HG02970 (cell line): ENCODE results near the gene CFI.
A peak's percentile ranks its signal among the peaks of the same experiment; 100 is the strongest.

Experiments used
- ATAC-seq: cut with Tn5 transposase; IDR thresholded peaks from one replicate; pipeline ENCODE4 v1.9.1; 2021; ENCODE audit warnings: mild to moderate bottlenecking, moderate library complexity, moderate number of reproducible peaks; ENCODE audit not compliant: unreplicated experiment, low FRiP score

The CFI gene

DNA sequence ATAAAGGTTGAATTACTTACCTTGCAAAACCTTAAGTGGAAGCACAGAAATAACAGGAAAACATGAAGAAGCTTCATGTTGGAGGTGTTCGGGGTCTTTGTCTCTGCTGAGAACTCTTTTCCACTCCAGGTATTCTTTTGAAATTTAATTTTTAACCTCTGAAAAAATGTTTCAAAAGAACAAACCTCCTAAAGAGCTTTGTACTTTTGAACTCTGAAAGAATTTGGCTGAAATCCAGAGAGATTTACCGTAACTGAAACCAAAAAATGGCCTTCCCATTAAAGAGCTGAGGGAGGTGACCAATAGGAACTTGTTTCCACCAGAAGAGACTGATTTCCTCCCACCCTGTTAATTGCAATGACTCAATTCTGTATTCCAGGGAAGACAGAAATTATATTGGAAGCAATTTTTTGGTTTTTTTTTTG, at the start of gene CFI:
TSS of gene CFI (minus strand) at position 105 of the 425 bp plus-strand sequence. CDS start at position 77, 28 bp downstream.
- no peak for ATAC-seq

DNA sequence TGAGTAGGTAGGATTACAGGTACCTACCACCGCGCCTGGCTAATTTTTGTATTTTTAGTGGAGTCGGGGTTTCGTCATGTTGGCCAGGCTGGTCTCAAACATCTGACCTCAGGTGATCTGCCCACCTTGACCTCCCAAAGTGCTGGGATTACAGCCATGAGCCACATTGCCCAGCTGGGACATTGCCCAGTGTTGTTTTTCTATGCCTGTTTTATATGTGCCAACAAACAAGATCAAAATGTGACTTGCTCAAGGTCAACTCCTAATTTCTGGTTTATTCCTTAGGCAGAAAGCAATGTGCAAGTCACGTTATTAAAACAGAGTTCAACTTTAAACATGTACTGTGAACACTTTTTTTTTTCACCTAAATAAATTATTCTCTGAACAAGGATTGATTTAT, 48.8 kb upstream of the CFI start:
- no peak for ATAC-seq

DNA sequence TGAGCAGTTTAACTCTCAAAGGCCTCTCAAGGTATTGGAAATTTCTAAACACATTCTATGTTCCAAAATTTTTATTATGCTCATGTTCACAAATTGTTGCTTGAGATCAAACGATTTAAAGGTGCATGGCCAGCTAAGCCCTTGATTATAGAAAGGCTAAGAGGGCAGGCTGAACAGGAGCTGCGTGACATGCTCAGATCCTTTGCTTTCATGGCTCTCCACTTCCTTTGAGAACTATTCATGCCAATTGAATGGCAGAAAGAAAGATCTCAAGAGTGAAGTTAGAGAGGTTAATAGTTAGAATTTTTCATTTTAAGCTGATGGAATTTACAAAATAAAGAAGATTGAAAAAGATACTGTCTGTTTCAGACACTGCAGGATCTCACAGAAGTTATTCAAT, 46.7 kb upstream of the CFI start:
- ATAC-seq, result no peak

DNA sequence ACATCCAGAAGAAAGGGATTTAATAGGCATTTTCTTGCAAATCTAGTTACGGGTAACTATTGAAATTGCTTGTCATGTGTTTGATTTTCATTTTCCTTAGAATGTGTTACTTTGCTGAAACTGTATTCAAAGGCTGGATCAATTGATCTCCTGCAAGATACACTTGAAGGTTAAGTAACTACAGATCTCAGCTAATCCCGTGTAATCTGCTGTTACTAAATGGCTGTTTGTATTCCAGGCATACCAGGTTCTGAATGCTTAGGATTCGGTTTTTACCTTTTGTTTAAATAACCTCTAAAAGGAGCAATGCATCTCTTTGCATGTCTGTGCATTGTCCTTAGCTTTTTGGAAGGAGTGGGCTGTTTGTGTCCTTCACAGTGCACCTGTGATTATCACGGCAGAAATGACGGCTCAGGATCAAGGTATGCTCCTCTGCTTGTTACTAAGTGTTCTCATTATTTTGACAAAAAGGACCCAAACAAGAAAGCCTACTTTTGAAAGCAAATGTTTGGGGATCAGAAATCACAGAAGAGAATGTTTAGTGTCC, 46.2 kb upstream of the CFI start, which contains the start of gene LRIT3:
TSS of gene LRIT3 (plus strand) at position 212 of the 547 bp plus-strand sequence. CDS start at position 307, 95 bp downstream.
- ATAC-seq, result no peak

DNA sequence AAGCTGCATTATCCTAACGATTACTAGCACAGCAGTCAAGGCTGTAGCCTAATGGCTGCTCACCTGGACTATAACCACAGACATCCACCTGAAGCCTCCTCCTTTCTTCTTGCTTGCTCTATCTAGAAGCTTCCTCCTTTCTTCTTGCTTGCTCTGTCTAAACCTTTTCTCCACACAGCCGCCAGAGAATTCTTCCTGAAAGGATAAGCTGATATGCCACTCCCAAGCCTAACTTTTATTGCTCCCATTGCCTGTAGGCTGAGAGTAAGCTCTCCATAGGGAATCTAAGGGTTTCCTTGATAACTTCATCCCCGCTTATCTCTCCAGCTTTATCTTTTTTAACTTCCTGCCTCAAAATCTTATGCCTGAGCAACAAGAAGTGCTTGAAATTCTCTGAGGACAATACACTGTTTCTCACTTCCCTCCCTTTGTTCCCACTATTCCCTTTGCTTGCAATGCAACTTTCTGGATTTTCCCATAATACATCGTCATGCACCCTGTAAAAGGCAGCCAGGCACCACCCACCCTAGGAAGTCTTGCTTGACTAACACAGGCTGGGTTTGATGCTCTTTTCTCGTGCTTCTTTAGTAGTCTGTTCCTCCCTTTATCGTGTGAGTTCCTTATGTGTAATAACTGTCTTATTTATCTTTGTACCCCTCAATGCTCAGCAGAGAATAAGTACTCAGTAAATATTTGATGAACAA, 44.7 kb upstream of the CFI start:
- ATAC-seq, result no peak

DNA sequence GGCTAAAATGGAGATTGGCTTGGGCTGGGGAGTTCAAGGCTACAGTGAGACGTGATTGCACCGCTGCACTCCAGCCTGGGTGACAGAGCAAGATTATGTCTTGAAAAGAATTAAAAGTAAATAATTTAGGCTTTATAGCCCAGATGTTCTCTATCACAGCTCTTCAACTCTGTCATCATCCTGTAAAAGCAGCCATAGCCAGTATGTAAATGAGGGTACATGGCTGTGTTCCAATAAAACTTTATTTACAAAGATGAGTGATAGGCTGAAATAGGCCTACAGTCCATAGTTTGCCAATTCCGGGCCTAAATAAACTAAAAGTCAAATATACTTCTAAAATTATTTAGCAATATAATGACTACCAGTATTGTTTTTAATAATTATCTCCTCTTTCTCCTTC, 35.2 kb upstream of the CFI start:
- no peak for ATAC-seq

DNA sequence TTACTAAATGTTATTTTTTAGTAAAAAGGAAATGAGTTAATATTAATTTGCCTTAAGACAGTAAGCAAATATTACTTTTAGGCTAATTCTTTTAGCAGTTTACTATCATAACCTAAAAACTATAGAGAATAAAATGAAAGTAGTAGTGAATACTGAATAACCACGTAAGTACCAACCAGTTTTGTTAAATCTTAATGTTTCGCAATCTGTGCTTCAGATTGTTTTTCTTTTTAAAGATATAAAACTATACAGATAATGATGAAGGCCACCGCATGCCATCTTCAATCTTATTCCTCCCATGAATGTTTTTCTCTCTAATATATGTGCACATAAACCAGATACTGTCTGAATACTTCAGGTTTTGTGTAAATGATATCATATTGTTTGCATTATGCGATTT, 32.0 kb upstream of the CFI start:
- ATAC-seq, result no peak

DNA sequence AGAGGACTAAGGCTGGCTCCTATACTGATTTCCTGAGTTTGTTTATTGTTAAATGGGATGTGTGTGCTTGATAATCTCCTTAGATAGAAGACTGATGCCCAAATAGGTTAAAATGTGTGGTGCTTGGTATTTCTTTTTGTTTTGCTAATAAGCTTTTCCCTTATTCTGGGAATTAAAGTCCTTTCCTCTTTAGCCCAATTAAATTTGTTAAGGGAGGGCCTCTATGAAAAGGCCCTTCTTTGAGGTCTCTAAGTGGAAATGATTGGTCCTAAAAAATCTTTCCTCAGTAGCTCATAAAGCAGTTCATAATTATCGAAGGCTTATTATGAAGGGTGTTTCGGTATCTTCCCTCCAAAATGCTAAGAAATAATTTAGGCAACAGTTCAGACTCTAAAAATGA, 25.9 kb upstream of the CFI start, which contains the start of gene RRH:
TSS of gene RRH (plus strand) at position 301 of the 400 bp plus-strand sequence. CDS start at position 357, 56 bp downstream.
- ATAC-seq, result no peak

DNA sequence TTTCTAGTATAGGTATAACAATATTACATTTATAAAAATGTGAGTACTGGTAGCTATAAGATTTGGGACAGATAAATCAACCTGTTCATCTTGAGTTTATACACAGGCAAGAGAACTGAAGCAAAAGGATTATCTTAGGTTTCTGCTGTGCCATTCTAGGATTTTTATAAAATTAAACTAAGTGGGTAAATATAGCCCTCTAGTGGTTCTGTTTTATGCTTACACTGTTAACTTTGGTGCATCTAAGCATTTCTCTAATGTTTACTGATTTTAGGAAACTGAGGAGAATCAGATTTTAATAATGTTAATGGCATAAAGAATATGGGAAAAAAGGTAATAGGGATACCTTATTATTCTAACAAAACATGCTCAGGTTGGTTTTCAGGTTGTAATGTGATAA, 24.9 kb upstream of the CFI start:
- ATAC-seq, result no peak

DNA sequence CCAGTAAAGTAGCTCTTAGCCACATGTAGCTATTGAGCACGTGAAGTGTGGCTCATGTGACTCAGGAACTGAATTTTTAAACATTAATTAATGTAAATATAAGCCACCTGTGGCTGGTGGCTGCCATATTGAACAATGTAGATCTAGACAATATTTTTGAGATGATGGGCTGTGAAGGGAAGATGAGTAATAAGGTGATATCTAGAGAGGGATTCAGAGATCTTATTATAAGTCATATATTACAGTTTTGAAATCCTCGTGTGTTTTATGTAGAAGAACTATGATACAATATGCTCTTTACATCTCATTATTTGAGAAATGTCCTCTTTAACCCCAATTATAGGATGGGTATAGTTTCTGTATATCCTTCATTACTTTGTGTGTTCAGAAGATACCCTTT, 19.4 kb upstream of the CFI start:
- ATAC-seq, result no peak

DNA sequence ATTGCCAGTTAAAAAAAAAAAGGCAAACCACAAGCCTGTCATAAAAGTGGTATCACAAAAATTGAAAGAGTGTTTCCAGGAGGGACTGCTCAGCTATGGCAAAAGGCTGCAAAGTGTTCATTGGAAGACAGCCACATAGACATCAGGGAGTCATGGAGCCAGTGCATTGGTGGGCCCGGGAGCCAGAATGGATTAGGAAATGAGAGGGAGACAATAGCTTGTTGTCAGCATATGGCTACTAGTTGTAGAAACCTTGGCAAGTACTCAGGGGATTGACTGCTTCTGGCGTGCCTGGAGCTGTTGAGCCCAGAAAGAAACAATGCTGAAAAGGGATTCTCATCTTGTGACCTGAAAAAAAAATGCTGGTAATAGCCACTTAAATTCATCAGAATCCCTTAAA, 18.8 kb upstream of the CFI start:
- ATAC-seq, result no peak

DNA sequence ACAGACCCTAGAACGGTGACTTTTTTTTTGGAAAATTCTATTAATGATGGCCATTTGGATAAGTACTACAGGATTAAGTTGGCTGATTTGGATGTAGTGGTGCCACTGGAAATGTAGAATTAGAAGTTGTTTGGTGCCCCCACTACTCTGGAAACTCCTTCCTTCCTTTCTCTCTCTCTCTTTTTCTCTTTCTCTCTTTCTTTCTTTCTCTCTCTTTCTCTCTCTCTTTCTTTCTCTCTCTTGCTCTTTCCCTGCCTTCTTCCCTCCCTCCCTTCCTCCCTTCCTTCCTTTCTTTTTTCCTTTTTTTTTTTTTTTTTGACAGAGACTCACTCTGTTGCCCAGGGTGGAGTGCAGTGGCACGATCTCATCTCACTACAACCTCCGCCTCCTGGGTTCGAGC, 16.5 kb upstream of the CFI start:
- no peak for ATAC-seq

DNA sequence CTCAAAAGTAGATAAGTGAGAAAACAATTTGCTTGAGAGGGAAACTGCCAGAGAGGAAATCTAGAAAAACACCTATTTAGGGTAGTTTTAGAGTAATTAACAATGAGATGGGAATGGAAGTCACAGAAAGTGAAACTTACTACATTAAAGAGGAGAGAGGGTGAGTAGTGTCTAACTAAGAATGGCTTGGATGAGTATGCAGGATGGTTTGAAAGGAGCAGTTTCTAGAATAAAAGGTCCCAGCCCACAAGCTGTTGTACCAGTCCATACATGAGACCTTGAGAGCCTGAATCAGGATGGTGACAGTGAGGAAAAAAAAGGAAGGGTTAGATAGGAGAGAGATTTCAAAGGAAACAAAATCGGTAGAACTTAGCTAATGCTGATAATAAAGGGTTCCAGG, 15.1 kb upstream of the CFI start:
- no peak for ATAC-seq

DNA sequence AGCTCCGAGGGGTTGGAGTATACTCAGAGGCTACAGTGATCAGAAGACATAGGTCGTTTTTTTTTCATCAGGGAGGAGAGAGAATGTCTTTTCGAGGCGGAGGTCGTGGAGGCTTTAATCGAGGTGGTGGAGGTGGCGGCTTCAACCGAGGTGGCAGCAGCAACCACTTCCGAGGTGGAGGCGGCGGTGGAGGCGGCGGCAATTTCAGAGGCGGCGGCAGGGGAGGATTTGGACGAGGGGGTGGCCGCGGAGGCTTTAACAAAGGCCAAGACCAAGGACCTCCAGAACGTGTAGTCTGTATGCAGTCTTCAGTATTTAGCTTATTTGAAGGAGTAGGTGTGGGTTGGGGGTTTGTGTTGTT, 14.3 kb upstream of the CFI start:
- ATAC-seq, result no peak

DNA sequence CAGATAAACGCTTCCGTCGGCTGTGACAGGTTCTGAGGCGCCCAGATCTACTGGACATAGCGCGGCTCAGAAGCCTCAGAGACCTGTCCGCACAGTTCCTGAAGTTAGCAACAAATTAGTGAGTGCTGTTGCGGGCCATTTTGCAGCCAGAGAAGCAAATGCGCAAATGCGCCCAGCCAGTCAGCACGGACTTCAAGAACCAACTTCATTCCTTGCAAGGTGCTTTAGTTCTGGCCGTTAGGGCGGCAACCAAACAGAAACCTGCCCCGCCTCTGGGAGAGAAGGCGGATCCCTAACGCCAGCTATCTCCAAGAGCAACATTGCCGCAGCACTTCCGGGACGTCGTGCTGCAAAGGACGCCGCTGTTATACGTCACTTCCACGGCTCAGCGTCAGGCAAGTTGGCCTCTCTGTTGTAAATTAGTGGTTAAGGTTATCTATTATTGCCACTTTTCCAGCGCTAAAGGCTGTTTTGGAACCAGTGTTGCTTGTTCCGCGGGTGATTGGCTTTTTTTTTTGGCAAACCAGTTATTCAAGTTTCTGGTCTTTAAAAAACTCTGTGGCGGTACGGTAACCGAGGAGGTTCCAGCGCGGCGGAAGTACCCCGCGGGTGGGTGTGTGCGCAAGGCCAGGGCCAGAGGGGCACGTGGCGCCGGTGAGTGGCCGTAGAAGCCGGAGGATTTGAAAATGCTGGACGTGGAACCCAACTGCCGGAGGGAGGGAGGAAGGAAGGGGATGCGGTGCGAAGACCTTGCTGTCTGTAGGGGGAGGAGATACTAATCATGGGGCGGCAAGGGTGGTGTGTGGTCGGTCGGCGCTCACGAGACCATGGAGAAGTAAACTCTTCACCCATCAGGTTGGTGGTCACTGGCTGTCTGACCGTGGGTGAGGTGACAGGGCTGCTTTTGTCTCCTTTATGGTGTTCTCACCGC, 13.6 kb upstream of the CFI start, which contains the start of gene GAR1:
TSS of gene GAR1 (plus strand) at position 612 of the 931 bp plus-strand sequence. CDS start 403 bp downstream, outside the sequence.
- peak; percentile 99 for ATAC-seq

DNA sequence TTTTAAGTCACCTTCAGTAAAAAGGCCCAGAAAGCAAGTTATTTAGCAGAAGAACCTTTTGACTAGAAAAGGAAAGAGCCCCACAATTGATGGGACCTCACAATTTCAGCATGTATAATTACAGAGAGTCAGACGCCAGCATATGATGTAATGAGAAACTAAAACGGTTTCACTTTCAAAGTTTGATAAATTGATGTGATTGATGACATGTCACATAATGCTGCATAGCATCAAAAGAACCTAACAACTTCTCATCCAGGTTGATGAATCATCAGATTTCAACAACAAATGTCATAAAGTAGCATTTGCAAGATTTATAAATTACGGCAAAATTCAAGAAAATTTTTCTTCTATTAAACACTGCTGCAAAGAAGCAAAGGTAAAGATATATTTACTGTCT, 9.9 kb upstream of the CFI start:
- ATAC-seq, result no peak

DNA sequence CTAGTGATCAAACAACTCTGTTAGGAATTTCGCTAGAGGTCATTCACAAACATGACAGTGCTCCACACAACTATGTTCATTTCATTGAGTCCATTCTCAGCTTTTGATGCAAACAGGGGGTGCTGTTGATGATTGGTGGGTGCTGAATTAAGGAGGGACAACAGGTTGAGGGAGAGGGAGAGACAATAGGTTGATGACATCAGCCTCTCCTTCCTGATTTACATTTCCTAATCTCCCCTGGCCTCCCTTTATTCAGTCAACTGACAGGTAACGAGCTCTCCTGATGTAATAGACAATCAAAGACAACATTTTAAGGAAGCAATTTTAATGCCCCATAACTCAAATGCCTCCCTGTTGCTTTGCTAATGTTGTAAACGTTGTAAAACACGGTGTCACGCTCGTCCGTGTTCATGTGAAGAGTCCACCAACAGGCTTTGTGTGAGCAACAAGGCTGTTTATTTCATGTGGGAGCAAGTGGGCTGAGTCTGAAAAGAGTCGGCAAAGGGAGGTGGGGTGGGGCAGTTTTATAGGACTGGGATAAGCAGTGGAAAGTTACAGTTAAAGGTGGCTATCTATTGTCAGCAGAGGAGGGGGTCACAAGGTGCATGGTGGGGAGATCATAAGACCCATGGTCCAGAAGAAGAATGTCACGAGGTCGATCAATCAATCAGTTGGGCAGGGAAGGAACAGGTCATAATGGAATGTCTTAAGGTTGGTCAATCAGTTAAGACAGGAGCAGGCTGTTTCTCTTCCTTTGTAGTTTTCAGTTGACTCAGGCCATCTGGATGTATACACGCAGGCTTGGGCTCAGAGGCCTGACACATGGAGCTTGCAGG, 9.0 kb upstream of the CFI start:
- no peak for ATAC-seq

DNA sequence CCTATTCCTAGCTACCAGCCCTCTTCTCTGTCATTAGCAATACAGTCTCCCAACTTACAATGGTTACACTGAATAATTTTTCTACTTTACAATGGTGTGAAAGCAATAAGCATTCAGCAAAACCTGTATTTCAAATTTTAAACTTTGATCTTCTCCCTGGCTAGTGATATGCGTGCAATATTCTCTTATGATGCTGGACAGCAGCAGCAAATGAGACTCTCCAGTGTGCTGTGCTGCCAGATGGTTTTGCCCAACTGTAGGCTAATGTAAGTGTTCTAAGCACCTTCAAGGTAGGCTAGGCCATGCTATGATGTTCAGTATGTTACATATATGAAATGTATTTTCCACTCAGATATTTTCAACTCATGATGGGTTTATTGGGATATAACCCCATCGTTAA, 7.9 kb upstream of the CFI start:
- ATAC-seq, result no peak

DNA sequence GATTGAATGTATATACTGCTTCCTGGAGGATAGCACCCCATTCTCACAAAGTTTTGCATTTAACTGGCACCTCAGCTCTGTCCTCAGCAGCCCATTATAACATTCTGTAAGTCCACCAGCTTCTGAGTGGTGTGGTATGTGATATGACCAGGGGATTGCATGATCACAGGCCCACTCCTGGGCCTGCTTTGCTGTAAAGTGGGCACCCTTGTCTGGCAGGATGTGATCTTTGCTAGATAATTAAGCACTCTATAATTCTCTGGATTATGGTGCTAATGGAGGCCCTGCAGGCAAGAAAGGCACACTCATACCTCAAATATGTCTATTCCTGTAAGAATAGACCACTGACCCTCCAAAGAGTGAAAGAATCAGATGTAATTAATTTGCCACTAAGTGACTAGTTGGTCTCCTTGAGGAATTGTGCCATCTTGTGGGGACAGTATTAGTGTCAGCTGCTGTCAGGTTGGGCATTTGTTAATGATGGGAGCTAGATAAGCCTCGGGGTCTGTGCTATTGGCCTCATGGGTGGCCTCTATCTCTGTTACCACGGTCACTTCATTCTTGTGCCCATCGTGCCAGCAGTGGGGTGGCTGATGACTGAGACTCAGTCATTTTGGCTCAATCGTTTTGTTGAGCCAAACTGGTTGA, 2.2 kb upstream of the CFI start:
- no peak for ATAC-seq
